GM23338 (cell line): ENCODE measurements around the gene HELZ. TPM values are rescaled to one million over a fixed set of nuclear protein-coding genes. Genes with fewer than 3 reads are reported as not detected.

Experiments used
- ATAC-seq: fragments of 200-7000 bp; cut with Tn5 transposase; 3 replicates; pipeline ENCODE4 v1.9.1; 2020
- DNase-seq: peaks from one replicate; pipeline ENCODE4 v3.0.0-alpha.2; 2015; ENCODE audit warnings: low spot score
- H2AFZ ChIP-seq: fragments of 200-600 bp; sonication (generic); 2 replicates; pipeline ENCODE4 v1.8.0; 2016; ENCODE audit warnings: antibody characterized with exemption, mild to moderate bottlenecking, moderate library complexity
- H3F3A ChIP-seq: fragments of 200-600 bp; sonication (generic); replicated peaks from 2 replicates; pipeline ENCODE4 v1.8.0; 2017; ENCODE audit warnings: antibody characterized with exemption, mixed run types, low read depth
- H3K27ac ChIP-seq: fragments of 200-600 bp; sonication (generic); 2 replicates; pipeline ENCODE4 v1.6.1; 2016; ENCODE audit warnings: low read depth
- H3K27me3 ChIP-seq: fragments of 200-600 bp; sonication (generic); 2 replicates; pipeline ENCODE4 v1.8.0; 2016; ENCODE audit warnings: mild to moderate bottlenecking, mixed run types, moderate library complexity; ENCODE audit not compliant: insufficient read depth
- H3K36me3 ChIP-seq: fragments of 200-600 bp; sonication (generic); 2 replicates; pipeline ENCODE4 v1.8.0; 2016; ENCODE audit warnings: mild to moderate bottlenecking; ENCODE audit not compliant: insufficient read depth
- H3K4me1 ChIP-seq: fragments of 200-600 bp; sonication (generic); 2 replicates; pipeline ENCODE4 v1.8.0; 2016; ENCODE audit warnings: mild to moderate bottlenecking, moderate library complexity; ENCODE audit not compliant: insufficient read depth
- H3K4me2 ChIP-seq: fragments of 200-600 bp; sonication (generic); 2 replicates; pipeline ENCODE4 v1.7.1; 2017; ENCODE audit warnings: mixed run types
- H3K4me3 ChIP-seq: fragments of 200-600 bp; sonication (generic); 2 replicates; pipeline ENCODE4 v1.6.1; 2016; ENCODE audit warnings: mixed run types
- H3K79me2 ChIP-seq: fragments of 200-600 bp; sonication (generic); replicated peaks from 2 replicates; pipeline ENCODE4 v1.8.0; 2017; ENCODE audit warnings: mild to moderate bottlenecking; ENCODE audit not compliant: insufficient read depth
- H3K9me2 ChIP-seq: fragments of 200-600 bp; sonication (generic); 2 replicates; pipeline ENCODE4 v1.8.0; 2017; ENCODE audit not compliant: insufficient read depth
- H4K20me1 ChIP-seq: fragments of 200-600 bp; sonication (generic); replicated peaks from 2 replicates; pipeline ENCODE4 v1.8.0; 2017; ENCODE audit warnings: mild to moderate bottlenecking; ENCODE audit not compliant: insufficient read depth
- H3K27ac Mint-ChIP-seq: 2 replicates; pipeline ENCODE4 v1.8.0; 2020; ENCODE audit warnings: inconsistent platforms, mild to moderate bottlenecking, moderate library complexity, mixed read lengths
- H3K27me3 Mint-ChIP-seq: 3 replicates; pipeline ENCODE4 v1.8.0; 2022; ENCODE audit warnings: low read depth, mild to moderate bottlenecking, moderate library complexity, mixed read lengths, inconsistent platforms; ENCODE audit not compliant: insufficient read depth, poor library complexity
- H3K36me3 Mint-ChIP-seq: 3 replicates; pipeline ENCODE4 v1.8.0; 2021; ENCODE audit warnings: low read depth, mild to moderate bottlenecking, inconsistent platforms, moderate library complexity, mixed read lengths
- H3K4me1 Mint-ChIP-seq: 3 replicates; pipeline ENCODE4 v1.8.0; 2020; ENCODE audit warnings: mild to moderate bottlenecking, inconsistent platforms, mixed read lengths
- H3K4me3 Mint-ChIP-seq: 3 replicates; pipeline ENCODE4 v1.8.0; 2021; ENCODE audit warnings: moderate library complexity, mild to moderate bottlenecking, inconsistent platforms, mixed read lengths
- H3K9me3 Mint-ChIP-seq: 3 replicates; pipeline ENCODE4 v1.8.0; 2020; ENCODE audit warnings: moderate library complexity, mild to moderate bottlenecking, inconsistent platforms, mixed read lengths
- EZH2 ChIP-seq: fragments of 200-600 bp; sonication (generic); IDR thresholded peaks from one replicate; pipeline ENCODE4 v1.8.0; 2017; ENCODE audit warnings: antibody characterized with exemption, mild to moderate bottlenecking, low read depth; ENCODE audit not compliant: unreplicated experiment
- EZH2phosphoT487 ChIP-seq: fragments of 200-600 bp; sonication (generic); IDR thresholded peaks from one replicate; pipeline ENCODE4 v1.8.1; 2018; ENCODE audit warnings: antibody characterized with exemption; ENCODE audit not compliant: unreplicated experiment
- NANOG ChIP-seq: IDR thresholded peaks from 2 replicates; pipeline ENCODE4 v1.6.1; 2016; ENCODE audit warnings: antibody characterized with exemption, borderline replicate concordance
- ZNF114 ChIP-seq: fragments of 250-450 bp; sonication (Bioruptor Pico); IDR thresholded peaks from 2 replicates; pipeline ENCODE4 v1.5.0; 2020; ENCODE audit warnings: mild to moderate bottlenecking, moderate library complexity
- polyA plus RNA-seq: library from polyadenylated mRNA; unstranded; fragments of >200 nt; fragmentation: Nextera tagmentation; extraction: Ambion mirVana; gene quantifications from 2 replicates; pipeline ENCODE4 v1.2.1, GENCODE V29; 2016
- total RNA-seq: library from RNA; depleted of rRNA; stranded (reverse); fragments of >200 nt; shearing (Covaris generic); gene quantifications from 2 replicates; pipeline ENCODE4 v1.2.3, GENCODE V29; 2014
- TF ChIP-seq, protein P1 (sequence below): fragments of 250-450 bp; sonication (Bioruptor Pico); IDR thresholded peaks from 2 replicates; pipeline ENCODE4 v1.5.0; 2020; ENCODE audit warnings: mild to moderate bottlenecking, moderate library complexity

Gene HELZ
- total and polyA plus RNA-seq, 2 experiments from 2014 or later = 38.9 to 62.0 TPM

DNA sequence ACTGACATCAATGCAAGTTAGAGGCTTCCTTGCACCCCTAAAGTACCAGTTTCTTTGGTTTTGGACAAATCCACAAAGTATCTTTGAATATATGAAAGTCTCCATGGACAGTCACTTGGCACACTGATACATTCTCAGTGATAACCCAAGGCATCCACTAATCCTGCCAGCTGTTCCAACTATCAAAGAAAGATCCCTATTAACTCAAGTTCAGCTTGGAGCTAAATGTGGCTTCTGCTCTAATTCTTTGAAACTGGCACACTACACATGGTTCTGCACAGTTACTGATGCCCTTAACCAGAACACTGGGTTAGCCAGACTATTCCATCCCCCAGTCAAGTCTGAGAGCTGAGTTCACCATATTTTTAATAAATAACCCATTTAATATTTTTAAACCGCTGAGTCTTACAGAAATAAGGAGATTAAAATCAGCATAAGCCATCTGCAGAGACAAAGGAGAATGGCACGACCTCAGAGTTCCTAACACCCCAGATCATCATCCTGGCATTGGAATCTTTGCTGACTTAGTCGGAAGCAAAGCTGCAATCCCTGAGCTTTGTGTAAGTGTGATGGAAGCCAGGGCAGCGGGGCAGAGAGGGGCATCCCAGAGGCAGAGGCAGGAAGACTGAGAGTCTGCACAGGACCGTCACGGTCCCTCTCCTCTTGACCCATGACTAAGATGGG lies 194.4 kb downstream of the HELZ start:
- ATAC-seq (no peak), DNase-seq (no peak)
- Histone ChIP-seq H2AFZ (no peak overlapping the region), H3K4me1 (no peaks in the 10 kb centered on the region), H3K27ac (no peak overlapping the region), H3K36me3 (0 out of 2 replicates have a peak, but pooled peaks cover 4% of the 10 kb centered on the region), H4K20me1 (no peaks in the 10 kb centered on the region), H3F3A (no peaks in the 10 kb centered on the region), H3K4me2 (no peak overlapping the region), H3K9me2 (no peaks in the 10 kb centered on the region), H3K27me3 (no peaks in the 10 kb centered on the region), H3K79me2 (no peaks in the 10 kb centered on the region), H3K4me3 (no peak overlapping the region)
- Mint-ChIP-seq H3K4me1 (no peaks in the 10 kb centered on the region), H3K27ac (no peak overlapping the region), H3K36me3 (peaks cover 13% of the 10 kb centered on the region; the same call in 2 of the 3 replicates), H3K9me3 (peaks cover 28% of the 10 kb centered on the region), H3K4me3 (no peak overlapping the region), H3K27me3 (peaks cover 5% of the 10 kb centered on the region)
- TF ChIP-seq ZNF114 (CRISPR knock-in tag) = no peak
- TF ChIP-seq EZH2 = no peak
- TF ChIP-seq, protein P1, sequence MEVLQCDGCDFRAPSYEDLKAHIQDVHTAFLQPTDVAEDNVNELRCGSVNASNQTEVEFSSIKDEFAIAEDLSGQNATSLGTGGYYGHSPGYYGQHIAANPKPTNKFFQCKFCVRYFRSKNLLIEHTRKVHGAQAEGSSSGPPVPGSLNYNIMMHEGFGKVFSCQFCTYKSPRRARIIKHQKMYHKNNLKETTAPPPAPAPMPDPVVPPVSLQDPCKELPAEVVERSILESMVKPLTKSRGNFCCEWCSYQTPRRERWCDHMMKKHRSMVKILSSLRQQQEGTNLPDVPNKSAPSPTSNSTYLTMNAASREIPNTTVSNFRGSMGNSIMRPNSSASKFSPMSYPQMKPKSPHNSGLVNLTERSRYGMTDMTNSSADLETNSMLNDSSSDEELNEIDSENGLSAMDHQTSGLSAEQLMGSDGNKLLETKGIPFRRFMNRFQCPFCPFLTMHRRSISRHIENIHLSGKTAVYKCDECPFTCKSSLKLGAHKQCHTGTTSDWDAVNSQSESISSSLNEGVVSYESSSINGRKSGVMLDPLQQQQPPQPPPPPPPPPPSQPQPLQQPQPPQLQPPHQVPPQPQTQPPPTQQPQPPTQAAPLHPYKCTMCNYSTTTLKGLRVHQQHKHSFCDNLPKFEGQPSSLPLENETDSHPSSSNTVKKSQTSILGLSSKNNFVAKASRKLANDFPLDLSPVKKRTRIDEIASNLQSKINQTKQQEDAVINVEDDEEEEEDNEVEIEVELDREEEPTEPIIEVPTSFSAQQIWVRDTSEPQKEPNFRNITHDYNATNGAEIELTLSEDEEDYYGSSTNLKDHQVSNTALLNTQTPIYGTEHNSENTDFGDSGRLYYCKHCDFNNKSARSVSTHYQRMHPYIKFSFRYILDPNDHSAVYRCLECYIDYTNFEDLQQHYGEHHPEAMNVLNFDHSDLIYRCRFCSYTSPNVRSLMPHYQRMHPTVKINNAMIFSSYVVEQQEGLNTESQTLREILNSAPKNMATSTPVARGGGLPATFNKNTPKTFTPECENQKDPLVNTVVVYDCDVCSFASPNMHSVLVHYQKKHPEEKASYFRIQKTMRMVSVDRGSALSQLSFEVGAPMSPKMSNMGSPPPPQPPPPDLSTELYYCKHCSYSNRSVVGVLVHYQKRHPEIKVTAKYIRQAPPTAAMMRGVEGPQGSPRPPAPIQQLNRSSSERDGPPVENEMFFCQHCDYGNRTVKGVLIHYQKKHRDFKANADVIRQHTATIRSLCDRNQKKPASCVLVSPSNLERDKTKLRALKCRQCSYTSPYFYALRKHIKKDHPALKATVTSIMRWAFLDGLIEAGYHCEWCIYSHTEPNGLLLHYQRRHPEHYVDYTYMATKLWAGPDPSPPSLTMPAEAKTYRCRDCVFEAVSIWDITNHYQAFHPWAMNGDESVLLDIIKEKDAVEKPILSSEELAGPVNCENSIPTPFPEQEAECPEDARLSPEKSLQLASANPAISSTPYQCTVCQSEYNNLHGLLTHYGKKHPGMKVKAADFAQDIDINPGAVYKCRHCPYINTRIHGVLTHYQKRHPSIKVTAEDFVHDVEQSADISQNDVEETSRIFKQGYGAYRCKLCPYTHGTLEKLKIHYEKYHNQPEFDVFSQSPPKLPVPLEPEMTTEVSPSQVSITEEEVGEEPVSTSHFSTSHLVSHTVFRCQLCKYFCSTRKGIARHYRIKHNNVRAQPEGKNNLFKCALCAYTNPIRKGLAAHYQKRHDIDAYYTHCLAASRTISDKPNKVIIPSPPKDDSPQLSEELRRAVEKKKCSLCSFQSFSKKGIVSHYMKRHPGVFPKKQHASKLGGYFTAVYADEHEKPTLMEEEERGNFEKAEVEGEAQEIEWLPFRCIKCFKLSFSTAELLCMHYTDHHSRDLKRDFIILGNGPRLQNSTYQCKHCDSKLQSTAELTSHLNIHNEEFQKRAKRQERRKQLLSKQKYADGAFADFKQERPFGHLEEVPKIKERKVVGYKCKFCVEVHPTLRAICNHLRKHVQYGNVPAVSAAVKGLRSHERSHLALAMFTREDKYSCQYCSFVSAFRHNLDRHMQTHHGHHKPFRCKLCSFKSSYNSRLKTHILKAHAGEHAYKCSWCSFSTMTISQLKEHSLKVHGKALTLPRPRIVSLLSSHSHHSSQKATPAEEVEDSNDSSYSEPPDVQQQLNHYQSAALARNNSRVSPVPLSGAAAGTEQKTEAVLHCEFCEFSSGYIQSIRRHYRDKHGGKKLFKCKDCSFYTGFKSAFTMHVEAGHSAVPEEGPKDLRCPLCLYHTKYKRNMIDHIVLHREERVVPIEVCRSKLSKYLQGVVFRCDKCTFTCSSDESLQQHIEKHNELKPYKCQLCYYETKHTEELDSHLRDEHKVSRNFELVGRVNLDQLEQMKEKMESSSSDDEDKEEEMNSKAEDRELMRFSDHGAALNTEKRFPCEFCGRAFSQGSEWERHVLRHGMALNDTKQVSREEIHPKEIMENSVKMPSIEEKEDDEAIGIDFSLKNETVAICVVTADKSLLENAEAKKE (CRISPR knock-in tag) = no peak
- no peak for TF ChIP-seq EZH2phosphoT487

DNA sequence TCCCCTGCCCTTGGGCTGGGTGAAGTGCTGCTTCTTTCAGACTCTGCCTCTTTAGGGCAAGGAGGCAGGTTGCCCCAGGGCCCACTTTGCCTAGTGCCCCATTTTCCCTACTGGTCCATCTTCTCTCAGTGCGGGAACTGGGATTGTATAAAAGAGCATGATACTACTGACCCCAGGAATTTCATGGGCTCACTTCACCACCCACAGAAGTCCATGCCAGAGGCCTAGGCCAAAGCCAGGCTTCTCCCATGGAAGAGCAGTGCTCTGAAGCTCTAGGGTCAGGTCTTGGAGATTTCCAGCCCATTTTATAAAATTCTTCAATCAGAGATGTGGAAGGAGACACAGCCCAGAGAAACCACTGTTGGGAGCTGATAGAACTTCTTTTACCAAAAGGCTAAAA lies 194.9 kb downstream of the HELZ start:
- no peak overlapping the region for H2AFZ ChIP-seq
- peaks cover 28% of the 10 kb centered on the region for H3K9me3 Mint-ChIP-seq
- H3K4me1 ChIP-seq = no peaks in the 10 kb centered on the region
- H3K79me2 ChIP-seq = no peaks in the 10 kb centered on the region
- no peaks in the 10 kb centered on the region for H3K27me3 ChIP-seq
- H3K4me3 Mint-ChIP-seq = no peak overlapping the region
- peaks cover 5% of the 10 kb centered on the region for H3K27me3 Mint-ChIP-seq
- H3K4me1 Mint-ChIP-seq = no peaks in the 10 kb centered on the region
- no peak overlapping the region for H3K27ac ChIP-seq
- DNase-seq = no peak
- no peaks in the 10 kb centered on the region for H3K9me2 ChIP-seq
- H3F3A ChIP-seq = no peaks in the 10 kb centered on the region
- H3K27ac Mint-ChIP-seq = no peak overlapping the region
- H3K4me3 ChIP-seq = no peak overlapping the region
- no peaks in the 10 kb centered on the region for H4K20me1 ChIP-seq
- no peak for ATAC-seq
- H3K4me2 ChIP-seq = no peak overlapping the region
- TF ChIP-seq NANOG (no peak), EZH2phosphoT487 (no peak)
- peaks cover 13% of the 10 kb centered on the region; the same call in 2 of the 3 replicates for H3K36me3 Mint-ChIP-seq
- 0 out of 2 replicates have a peak, but pooled peaks cover 4% of the 10 kb centered on the region for H3K36me3 ChIP-seq
